GM21381 (cell line): ENCODE measurements around the gene CCDC124.
A peak's percentile ranks its signal among the peaks of the same experiment; 100 is the strongest.

Experiments used
- ATAC-seq: cut with Tn5 transposase; IDR thresholded peaks from one replicate; pipeline ENCODE4 v1.9.1; 2021; ENCODE audit warnings: mild to moderate bottlenecking, moderate library complexity; ENCODE audit not compliant: unreplicated experiment

Gene CCDC124

GRCh38 chr19:17933414-17934129 lies 757 bp downstream of the CCDC124 start:
- ATAC-seq, result no peak

GRCh38 chr19:17936379-17936778 lies 3.6 kb downstream of the CCDC124 start:
- ATAC-seq, result no peak

GRCh38 chr19:17937371-17937900 lies 4.6 kb downstream of the CCDC124 start:
- ATAC-seq, result no peak

GRCh38 chr19:17938092-17938845 lies 5.5 kb downstream of the CCDC124 start:
- ATAC-seq, result peak; percentile 54

GRCh38 chr19:17942181-17942580 lies 9.4 kb downstream of the CCDC124 start:
- ATAC-seq, result no peak

- ATAC-seq, result no peak
Observed at GRCh38 chr19:17942582-17943273, 9.9 kb downstream of the CCDC124 start.

- no peak for ATAC-seq
Observed at GRCh38 chr19:17943274-17944221, 10.7 kb downstream of the CCDC124 start.

GRCh38 chr19:17944301-17944700 lies 11.5 kb downstream of the CCDC124 start:
- no peak for ATAC-seq

- ATAC-seq, result peak; percentile 20
Observed at GRCh38 chr19:17946965-17947784, 14.4 kb downstream of the CCDC124 start.

GRCh38 chr19:17947815-17948513 lies 15.1 kb downstream of the CCDC124 start:
- ATAC-seq, result peak; percentile 51

- ATAC-seq, result no peak
Observed at GRCh38 chr19:17948514-17948900, 15.7 kb downstream of the CCDC124 start.

- no peak for ATAC-seq
Observed at GRCh38 chr19:17948931-17949930, 16.4 kb downstream of the CCDC124 start.

- ATAC-seq, result no peak
Observed at GRCh38 chr19:17949956-17950309, 17.1 kb downstream of the CCDC124 start.

GRCh38 chr19:17950310-17951156 lies 17.7 kb downstream of the CCDC124 start:
- ATAC-seq, result no peak

GRCh38 chr19:17951157-17951989 lies 18.6 kb downstream of the CCDC124 start:
- no peak for ATAC-seq
